ENCODE data around the gene AASS.
"Not testable (repeated sequence)": the region's sequence is repeated elsewhere in the genome, so short reads cannot be mapped to it uniquely, and the experiment has no call there.

The AASS gene

DNA sequence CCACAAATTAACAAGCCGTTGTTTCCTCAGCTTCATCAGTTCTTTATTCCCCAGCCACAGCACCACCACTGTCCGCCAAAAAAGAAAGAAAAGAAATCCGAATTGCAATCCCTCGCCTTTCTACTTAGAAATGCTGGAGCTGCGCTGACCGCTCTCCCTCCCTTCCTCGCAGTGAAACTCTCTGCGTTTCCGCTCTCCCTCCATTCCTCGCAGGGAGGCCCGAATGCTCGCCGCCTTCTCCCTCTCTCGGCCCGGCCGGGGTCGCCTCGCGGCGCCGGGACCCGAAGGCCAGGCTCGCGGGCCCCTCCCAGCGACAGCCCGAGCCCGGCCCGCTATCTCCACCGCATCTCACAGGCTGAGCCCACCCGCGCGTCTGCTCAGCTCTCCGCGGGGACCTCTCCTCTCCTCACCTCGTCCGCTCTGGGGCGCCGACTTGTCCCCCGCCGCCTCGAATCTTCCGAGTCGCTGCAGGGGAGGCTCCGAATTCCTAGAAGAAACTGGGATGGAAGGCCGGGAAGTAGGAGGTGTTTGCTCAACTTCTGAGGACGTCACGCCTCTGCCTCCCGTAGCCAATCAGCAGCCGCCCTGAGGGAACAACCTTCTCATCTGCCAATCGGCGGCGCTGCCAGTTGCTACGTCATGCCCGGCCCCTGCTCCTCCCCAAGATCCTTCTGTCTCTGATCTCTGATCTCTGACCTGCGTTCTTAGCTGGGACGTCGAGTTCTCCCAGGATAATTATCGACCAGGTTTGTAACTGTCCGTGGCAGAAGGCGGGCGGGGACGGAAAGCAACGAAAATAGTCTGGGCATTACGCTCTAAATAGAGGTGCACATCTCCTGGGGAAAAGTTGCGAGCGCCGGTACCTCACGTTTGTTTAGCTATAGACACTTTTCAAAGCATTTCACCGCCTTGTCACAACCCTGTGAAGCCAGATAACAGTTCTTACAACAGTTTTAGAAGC lies at the start of gene AASS:
AASS (minus strand) TSS at position 499 of the 961 bp plus-strand sequence. CDS start 10,523 bp downstream, outside the sequence.
- DNase-seq (ENCODE audit: low read depth) = peak; percentile 56

DNA sequence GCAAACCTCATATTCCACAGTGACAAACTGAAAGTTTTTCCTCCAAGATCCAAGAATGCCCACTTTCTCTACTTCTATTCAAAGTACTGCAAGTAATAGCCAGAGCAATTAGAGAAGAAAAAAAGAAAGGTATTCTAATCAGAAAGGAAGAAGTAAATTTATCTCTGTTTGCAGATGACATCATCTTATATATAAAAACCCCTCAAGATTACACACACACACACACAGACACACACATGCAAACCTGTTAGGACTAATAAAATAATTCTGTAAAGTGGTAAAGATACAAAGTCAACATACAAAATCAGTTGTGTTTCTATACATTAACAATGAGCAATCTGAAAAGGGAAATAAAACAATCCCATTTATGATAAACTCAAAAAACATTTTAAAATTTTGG lies 44.7 kb upstream of the AASS start:
- DNase-seq (ENCODE audit: low read depth) = no peak

DNA sequence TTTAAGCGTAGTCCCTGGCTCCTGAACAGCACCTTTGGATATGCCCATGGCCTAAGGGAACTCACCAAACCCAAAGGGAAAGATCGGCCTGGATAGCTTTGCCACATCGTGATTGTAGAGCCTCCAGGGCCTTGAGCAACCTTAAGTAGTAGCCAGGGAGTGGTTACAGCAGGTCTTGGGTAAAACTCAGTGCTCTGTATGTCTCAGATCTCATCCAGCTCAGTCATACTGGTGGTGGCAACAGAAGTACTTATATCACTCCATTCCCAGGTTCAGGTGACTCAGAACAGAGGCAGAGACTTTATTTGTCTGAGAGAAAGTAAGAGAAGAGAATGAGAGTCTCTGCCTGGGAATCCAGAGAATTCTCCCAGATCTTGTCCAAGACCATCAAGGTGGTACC lies 39.1 kb upstream of the AASS start:
- no peak for DNase-seq (ENCODE audit: low read depth)

DNA sequence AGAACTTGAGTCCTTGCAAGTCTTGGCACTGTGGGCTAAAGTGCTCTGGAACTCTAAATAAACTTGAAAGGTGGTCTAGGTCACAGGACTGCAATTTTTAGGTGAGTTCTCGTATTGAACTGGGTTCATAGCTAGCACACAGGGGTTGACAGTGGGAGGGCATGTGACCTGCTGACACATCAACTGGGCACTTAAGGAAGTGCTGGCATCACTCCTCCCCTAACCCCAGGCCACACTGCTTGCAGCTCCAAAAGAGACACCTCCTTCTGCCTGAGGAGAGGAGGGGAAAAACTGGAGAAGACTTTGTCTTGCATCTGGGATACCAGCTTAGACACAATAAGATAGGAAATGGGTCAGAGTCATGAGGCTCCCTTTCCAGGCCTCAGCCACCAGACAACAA lies 38.0 kb upstream of the AASS start:
- DNase-seq (ENCODE audit: low read depth) = no peak

DNA sequence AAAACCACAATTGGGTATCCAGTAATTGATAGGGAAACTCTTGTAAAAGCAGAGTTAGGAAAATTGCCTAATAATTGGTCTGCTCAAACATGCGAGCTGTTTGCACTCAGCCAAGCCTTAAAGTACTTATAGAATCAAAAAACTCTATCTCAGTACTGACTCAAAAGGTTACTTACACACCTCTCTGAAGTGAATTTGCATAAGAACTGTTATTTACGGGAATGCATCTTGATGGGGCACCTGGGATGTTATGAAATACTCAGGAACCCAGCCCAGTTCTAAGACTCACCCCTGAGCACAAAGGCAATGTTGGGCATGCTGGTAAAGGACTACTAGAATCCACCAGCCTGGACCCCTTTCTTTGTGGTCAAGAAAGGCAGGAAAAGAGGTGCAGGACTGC lies 28.1 kb upstream of the AASS start:
- DNase-seq (ENCODE audit: low read depth) = not testable (repeated sequence)

DNA sequence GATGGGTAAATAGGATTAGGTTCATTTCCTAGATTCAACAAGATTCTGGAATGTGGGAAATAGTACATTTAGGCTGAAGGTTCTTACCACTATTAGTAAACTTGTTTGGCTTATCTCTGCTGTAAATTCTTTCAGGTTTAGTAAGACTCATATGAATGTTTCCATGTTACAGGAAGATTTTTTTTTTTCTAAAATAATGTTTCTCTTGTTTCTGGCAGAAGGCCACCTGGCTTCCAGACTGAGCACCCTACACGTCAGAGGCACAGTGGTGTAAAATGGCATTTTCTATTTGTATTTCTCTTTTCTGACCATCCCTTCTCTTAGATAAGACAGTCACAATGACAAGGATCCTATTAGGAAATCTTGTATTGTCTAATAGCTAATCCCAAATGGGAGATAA lies 22.7 kb upstream of the AASS start:
- no peak for DNase-seq (ENCODE audit: low read depth)

DNA sequence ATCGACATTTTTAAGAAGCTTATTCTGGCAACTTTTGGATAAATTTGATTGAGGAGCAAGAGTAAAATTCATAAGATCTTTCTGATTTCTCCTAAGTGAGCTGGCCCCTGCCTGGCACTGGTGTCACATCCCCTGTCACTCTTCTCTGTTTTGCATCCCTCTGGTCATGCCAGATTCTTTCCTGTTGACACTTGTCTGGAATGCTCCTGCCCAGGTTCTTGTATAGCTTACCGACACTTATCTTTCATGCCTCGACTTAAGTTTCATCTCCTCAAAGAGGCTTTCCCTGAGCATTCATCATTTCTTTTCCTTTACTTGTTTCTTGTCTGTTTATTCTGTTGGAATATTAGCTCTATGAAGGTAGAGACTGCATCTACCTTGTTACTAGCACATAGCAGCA lies 22.2 kb upstream of the AASS start:
- no peak for DNase-seq (ENCODE audit: low read depth)

DNA sequence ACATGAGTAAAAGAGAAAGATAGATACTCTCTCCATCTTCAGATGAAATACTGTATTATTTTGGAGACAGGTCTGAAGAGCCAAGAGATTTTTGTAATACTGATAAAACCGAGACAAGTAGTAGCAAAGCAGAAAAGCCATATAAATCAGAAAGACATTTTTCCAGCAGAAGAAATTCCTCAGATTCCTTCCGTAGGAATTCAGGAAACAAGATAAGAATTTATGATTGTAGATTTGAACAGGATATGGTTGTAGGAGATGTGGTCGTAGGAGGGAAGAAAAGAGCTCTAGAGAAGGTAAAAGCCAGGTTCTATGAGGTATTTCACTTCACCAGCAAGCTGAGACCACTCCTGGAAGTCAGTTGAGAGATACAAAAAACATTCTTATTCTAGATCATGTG lies 17.6 kb upstream of the AASS start:
- DNase-seq (ENCODE audit: low read depth) = no peak

DNA sequence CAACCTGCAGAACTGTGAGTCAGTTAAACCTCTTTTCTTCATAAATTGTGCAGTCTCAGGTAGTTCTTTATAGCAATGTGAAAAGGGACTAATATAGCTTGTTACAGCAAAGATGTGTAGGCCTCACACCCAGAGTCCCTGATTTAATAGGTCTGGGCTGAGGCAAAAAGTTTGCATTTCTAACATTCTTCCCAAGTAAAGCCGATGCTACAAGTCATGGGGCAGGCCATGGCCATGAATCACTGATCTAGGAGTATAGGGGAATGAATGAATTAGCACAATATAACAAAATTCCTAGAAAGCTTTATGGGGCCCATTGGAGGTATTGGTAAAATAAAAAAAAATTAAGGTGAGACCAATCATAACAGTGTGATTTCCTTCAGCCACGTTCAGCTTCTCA lies 11.5 kb upstream of the AASS start:
- no peak for DNase-seq (ENCODE audit: low read depth)

DNA sequence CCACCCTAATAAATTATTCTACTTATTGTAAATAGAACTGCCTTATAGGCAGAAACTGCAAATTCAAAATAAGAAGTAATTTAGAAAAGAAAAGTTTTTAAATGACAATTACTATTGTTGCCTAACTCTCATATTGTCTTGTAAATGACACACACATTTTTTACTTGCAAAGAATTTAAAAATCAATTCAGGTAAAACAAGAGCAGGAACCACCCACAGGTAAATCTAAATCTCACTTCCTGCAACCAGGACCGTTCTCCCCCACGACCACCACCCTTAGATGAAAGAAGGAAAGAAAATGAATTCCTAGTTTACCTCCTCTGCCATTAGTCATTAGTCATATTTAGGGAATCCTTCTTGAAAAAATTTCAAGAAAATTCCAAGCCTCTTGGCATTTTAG lies 4.8 kb upstream of the AASS start:
- DNase-seq (ENCODE audit: low read depth) = no peak

DNA sequence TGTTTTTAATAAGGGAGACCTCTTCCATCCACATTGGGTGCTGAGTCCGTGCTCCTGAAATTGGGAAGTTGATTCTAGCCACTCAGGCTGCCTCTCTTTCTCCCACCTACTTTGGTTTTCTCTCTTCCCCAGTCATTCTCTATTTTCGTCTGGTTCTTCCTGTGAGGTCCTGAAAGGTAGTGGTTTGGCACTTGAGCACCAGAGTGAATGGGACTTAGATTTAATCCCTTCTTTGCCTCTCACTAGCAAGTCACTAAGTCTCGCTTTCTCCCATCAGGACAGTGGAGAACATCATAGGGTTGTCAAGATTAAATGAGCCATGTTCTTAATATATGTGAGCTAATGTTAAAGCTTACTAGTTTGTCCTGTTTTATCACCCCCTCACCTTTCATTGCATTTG lies 4.0 kb upstream of the AASS start:
- DNase-seq (ENCODE audit: low read depth) = no peak

DNA sequence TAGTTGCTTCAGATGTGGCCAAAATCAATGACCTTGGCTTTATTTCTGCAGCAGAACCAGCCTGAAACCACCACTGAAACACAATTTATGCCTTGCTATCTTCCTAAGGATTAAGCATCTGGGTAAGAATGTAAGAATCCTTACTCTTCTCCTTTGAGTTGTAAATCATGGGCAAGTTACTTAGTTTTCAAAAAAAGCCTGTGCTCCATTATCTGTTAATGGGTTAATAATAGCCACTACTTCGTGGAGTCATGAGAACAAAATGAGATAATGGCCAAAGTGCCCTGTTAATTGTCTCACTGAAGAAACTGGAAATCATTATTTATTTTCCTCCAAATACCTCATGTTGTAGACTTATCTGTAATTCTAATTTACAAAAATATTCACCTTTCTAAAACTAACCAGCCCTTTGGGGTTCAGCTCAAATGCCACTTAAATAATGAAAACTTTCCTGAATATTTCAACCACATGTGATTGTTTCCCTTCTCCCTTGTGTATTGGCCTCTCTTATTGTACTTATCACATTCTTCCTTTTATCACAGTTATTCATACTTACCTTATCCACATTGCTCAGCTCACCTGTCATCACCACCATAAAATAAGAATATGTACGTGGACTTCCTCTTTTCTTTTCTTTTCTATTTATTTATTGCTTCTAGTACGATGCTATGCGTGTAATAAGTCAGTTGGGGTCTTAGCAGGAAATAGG lies 2.0 kb upstream of the AASS start:
- no peak for DNase-seq (ENCODE audit: low read depth)

DNA sequence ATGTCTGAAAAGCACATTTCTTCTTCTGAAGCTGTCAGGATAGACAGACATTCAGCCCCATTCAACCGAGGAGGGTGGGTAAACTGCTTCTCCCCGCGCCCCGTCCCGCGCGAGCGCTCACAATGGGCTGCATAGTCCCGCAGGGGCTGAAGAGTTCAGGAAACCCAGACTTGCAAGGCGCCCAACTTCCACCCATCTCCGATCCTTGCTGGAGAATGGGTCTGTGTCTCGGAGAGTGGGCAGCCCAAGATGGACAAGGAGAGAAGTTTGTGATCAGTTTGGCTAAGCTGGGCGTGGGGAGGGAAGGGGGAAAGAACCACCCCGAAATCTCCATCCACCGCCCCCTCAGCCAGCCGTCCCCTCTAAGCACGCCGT lies 686 bp downstream of the AASS start:
- no peak for DNase-seq (ENCODE audit: low read depth)

DNA sequence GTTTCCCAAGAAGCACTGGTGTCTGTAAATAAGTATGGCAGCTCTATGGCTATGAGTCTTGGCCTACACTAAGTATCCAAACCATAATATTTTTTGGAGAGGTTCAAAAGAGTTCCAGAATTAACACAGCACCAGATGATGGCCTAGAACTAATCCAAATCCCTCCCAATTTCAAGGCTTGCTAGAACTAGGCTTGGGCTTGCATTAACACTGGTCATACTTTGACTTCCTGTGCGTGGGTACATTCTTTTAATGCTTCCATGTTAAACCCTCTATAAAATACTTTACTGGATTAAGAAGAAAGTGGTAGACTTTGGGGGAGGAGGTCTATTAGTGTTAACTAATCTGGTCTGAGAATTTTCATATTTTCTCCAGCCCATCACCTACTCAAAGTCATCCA lies 3.1 kb downstream of the AASS start:
- DNase-seq (ENCODE audit: low read depth) = no peak

DNA sequence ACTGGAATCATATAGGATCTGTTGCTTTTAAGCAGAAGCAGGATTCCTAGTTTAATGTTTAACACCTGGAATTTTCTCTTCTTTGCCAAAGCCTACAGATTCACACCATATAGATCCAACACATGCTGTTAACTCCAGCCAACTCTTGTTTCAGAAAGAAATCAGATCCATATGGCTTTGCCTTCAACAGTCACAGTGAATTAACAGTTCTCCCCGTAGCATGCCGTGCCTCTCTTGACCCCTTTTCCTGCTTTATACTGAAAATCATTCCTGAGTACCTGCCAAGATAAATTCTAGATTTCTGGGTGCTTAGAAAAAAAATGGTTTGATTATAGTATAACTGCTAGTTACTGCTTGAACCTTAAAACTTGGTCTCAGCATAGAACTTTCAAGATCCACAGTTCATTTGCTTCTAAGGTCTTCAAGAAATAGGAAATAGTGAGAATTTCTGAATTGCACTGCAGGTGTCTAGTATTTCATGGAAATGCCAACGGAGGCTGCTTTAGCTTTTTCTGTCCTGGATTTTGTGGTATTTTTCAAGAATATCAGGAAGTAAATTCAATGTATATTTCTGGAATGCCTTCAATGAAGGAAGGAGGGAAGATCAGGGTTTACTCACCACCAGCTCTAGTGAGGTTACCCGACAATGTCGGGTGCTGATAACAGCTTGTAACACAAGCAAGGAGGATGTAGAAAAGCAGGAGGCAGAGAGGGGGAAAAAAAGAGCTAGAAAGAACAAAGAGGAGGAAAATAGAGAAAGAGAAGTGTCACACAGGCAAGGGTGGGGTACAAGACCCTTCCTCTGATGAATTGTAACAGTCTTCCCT lies 6.6 kb downstream of the AASS start:
- DNase-seq (ENCODE audit: low read depth) = no peak

DNA sequence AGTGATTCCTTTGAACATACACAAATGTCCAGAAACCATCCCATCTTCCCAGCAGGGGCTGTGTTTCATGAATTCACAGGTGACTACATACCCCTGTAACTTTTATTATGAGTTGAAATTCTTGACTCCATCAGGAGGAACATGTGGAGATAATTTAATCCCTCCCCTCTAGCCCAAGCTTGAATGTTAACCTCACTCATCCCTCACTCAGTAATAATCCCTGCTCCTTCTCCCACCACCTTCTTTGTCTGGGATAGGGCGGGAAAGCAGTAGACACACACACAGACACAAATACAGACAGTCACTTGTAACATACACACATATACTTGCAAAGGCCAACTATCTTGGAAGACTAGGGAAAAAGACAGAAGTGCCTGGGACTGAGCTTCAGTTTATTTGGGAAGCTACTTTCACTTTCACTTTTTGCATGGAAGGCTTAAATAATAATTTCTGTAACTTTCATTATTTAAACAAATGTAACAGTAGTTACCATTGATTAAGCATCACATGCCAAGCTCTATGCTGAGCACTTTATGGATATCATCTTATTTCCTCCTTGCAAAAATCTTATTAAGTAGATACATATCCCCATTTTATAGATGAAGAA lies 7.3 kb downstream of the AASS start:
- DNase-seq (ENCODE audit: low read depth) = no peak

DNA sequence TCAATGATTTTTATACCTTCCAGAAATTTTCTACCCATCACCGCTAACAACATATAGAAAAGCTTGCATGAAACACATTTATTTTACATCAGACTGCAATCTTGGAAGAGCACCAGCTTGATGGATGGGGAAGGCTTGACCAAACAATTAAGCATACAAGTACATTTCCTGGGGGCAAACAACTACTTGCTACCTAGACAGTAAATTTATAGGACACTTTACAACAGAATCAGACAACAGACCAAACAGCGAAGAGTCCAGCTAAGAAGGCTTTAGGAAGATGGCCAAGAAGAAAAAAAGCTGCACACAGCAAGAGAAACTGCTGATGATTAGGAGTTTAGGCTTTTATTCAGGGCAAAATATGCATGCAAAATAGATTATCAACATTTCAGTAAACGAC lies 8.0 kb downstream of the AASS start:
- no peak for DNase-seq (ENCODE audit: low read depth)

DNA sequence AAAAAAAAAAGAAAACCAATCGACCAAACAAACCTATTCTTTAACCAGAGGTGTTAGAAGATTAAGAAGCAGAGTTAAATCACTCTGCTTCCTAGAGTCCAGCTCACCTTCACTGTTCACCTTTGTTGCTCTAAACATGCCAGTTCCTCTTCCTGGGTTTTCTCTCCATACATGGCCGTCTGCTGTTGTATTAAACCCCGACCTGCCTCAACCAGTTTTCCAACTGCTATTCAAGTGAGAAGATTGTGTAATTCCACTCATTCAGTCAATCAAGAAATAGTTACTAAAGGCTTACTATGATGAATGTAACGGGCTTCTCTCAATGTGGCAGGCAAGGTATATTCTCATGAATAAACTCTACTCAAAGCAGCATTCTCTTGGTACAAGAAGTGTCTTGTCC lies 8.8 kb downstream of the AASS start:
- DNase-seq (ENCODE audit: low read depth) = no peak

DNA sequence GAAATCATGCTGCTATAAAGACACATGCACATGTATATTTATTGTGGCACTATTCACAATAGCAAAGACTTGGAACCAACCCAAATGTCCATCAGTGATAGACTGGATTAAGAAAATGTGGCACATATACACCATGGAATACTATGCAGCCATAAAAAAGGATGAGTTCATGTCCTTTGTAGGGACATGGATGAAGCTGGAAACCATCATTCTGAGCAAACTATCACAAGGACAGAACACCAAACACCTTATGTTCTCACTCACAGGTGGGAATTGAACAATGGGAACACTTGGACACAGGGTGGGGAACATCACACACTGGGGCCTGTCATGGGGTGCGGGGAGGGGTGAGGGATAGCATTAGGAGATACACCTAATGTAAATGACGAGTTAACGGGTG lies 9.3 kb downstream of the AASS start:
- not testable (repeated sequence) for DNase-seq (ENCODE audit: low read depth)

DNA sequence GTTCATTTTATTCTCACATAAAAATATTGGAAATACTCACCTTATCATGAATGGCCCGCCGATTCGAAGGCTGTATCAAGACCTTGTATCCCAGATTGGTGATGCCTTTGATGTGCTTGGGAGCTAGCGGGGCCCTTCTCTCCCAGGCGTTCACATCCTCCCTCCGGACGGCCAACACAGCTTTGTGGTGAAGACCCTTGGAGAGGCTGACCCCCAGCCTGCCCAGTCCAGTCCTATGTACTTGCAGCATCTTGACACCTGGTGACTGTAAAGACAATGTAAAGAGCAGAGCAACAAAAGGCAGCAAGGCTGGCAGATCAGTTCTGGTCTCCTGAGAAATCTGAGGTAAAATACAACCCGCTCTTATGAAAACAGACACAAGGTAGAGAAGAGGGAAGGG lies 10.6 kb downstream of the AASS start:
- DNase-seq (ENCODE audit: low read depth) = no peak

DNA sequence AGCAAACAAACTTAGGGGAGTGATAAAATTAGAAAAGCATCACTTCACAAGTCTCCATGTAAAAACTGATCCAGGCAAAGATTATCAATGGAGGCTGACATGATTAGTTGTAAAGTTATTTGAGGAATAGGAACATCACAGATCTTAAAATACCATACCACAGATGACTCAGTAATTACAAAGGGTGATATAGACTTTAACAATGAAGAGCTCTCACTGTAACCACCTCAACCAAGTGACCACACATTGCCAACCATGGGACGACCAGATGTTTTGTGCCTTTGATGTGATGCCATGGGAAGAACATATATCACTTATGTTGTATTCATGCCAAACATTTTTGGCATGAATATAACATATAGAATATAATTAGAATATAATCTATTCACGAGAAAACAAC lies 11.7 kb downstream of the AASS start:
- no peak for DNase-seq (ENCODE audit: low read depth)

DNA sequence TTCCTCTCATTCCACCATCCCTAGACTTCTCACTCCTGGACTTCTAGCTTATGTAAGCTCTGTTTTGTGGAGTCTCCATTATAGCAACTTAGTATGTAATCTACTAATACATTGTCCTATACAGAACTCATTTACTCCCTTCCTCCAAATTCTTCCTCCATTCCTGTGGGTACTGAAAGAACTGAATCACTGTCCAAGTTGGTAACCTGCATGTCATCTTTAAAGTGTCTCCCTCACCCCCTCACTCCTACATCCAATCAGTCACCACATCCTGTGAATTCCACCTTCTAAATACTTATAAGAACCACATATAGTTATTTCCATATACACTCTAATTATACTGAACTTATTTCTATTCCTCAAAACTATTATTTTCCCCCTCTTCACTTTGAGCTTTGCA lies 20.3 kb downstream of the AASS start:
- DNase-seq (ENCODE audit: low read depth) = no peak
